ENCODE results near the gene MGAT4C.

DNA sequence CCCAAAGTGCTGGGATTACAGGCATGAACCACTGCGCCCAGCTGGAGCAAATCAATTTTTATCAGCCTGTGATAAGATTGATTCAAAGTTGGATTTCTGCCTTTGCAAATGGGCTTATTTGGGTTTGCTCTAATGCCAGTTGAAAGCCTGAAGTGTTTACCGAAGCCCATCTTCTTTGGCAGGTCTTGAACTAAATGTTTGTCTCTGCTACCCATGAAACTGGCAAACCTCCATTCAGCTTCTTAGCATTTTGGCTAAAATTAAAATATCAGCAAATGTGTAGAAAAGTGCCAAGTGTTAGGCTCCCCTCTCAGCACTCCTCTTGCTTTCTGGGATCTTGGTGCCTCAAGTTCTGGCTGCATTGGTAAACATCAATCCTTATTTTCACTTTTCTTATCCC is 61.5 kb downstream of the MGAT4C start:
- TF ChIP-seq, protein P1, sequence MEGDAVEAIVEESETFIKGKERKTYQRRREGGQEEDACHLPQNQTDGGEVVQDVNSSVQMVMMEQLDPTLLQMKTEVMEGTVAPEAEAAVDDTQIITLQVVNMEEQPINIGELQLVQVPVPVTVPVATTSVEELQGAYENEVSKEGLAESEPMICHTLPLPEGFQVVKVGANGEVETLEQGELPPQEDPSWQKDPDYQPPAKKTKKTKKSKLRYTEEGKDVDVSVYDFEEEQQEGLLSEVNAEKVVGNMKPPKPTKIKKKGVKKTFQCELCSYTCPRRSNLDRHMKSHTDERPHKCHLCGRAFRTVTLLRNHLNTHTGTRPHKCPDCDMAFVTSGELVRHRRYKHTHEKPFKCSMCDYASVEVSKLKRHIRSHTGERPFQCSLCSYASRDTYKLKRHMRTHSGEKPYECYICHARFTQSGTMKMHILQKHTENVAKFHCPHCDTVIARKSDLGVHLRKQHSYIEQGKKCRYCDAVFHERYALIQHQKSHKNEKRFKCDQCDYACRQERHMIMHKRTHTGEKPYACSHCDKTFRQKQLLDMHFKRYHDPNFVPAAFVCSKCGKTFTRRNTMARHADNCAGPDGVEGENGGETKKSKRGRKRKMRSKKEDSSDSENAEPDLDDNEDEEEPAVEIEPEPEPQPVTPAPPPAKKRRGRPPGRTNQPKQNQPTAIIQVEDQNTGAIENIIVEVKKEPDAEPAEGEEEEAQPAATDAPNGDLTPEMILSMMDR (IDR thresholded peaks at IDR 0.05), result no peak
- TF ChIP-seq POLR2AphosphoS5 (IDR thresholded peaks at IDR 0.05), result no peak
- no peak for TF ChIP-seq POLR2A (IDR thresholded peaks at IDR 0.05)
- TF ChIP-seq EP300 (IDR thresholded peaks at IDR 0.05), result no peak
